GM10248 (cell line): Measurements from ENCODE around the gene RAB40B.

Experiments
- CTCF ChIA-PET: fragments of 300-600 bp; sonication (Branson Sonifier 250); formaldehyde crosslinking; extraction: SDS; loops from one replicate; lab custom pipeline; 2021; ENCODE audit warnings: antibody characterized with exemption; lab: Yijun Ruan, JAX
- POLR2A ChIA-PET: fragments of 350-650 bp; sonication (Branson Sonifier 250); formaldehyde crosslinking; extraction: SDS; loops from one replicate; lab custom pipeline; 2020; ENCODE audit warnings: antibody characterized with exemption; lab: Yijun Ruan, JAX
- DNase-seq: peaks from one replicate; pipeline ENCODE4 v3.0.0; 2012; ENCODE audit errors: extremely low spot score
- CTCF ChIP-seq: IDR thresholded peaks from 2 replicates; pipeline ENCODE4 v1.5.1; 2012; ENCODE audit warnings: mild to moderate bottlenecking, low read depth; ENCODE audit errors: extremely low read depth, missing control alignments, control extremely low read depth

The RAB40B gene

GRCh38 chr17:82723169-82723807, 24.8 kb upstream of the RAB40B start:
- no peak for DNase-seq
- ChIA-PET CTCF (interaction anchor here (0.9 kb wide), 1 partner anchor 19 kb away, joined by 3 read pairs; no protein-coding TSS in a partner anchor), POLR2A (no interaction called here)

GRCh38 chr17:82722341-82723013, 24.0 kb upstream of the RAB40B start:
- ChIA-PET CTCF (interaction anchor here (0.9 kb wide), 1 partner anchor 20 kb away, joined by 3 read pairs; no protein-coding TSS in a partner anchor), POLR2A (no interaction called here)
- DNase-seq, result no peak
- TF ChIP-seq CTCF, result no peak

More at GRCh38 chr17:82723169-82723807, 24.8 kb upstream of the RAB40B start:
- no peak for TF ChIP-seq CTCF

- CTCF ChIA-PET, result interaction anchor here (0.8 kb wide), 1 partner anchor 9 kb away, joined by 3 read pairs; no protein-coding TSS in a partner anchor
- no peak for DNase-seq
- TF ChIP-seq CTCF, result no peak
- POLR2A ChIA-PET, result no interaction called here
Measured at GRCh38 chr17:82720204-82720603, 21.7 kb upstream of the RAB40B start.

GRCh38 chr17:82718986-82719685, 20.6 kb upstream of the RAB40B start:
- ChIA-PET CTCF (interaction anchor here (0.8 kb wide), 1 partner anchor 10 kb away, joined by 3 read pairs; no protein-coding TSS in a partner anchor), POLR2A (no interaction called here)
- TF ChIP-seq CTCF, result no peak
- no peak for DNase-seq

GRCh38 chr17:82716203-82717010, 17.9 kb upstream of the RAB40B start, which contains the start of gene FN3KRP:
TSS of gene FN3KRP (plus strand) at chr17:82716706. CDS start at chr17:82716756, 50 bp downstream.
- ChIA-PET POLR2A (interaction anchor here (0.6 to 1.5 kb wide), 2 partner anchors 9 to 257 kb away, joined by 3 to 7 read pairs; no protein-coding TSS in a partner anchor), CTCF (interaction anchor here (0.9 to 1.0 kb wide), 3 partner anchors 8 to 55 kb away, joined by 3 read pairs; no protein-coding TSS in a partner anchor)
- TF ChIP-seq CTCF, result no peak
- DNase-seq, result peak; percentile 100
